HepG2 (cell line): ENCODE measurements around the gene PLSCR5. TPM values are rescaled to one million over a fixed set of nuclear protein-coding genes. Genes with fewer than 3 reads are reported as not detected.

Source experiments
- FOXA1 ChIP-seq, 2 experiments: fragments of 450-650 bp in 1 of 2; sonication (generic) in 1 of 2; formaldehyde crosslinking in 1 of 2; IDR thresholded peaks; 2 replicates each; pipeline versions ENCODE4 v1.4.0 to v1.6.1; 2016 to 2020; ENCODE audit warnings: missing genetic modification reagents in 1 of 2
- HNF4A ChIP-seq: sonication (generic); formaldehyde crosslinking; IDR thresholded peaks from 2 replicates; pipeline ENCODE4 v1.4.0; 2020; ENCODE audit warnings: missing genetic modification reagents
- MIER2 ChIP-seq: IDR thresholded peaks from 2 replicates; pipeline ENCODE4 v1.6.1; 2016; ENCODE audit warnings: missing biosample characterization, missing genetic modification reagents
- POGZ ChIP-seq: sonication (generic); formaldehyde crosslinking; IDR thresholded peaks from 2 replicates; pipeline ENCODE4 v1.4.0; 2020; ENCODE audit warnings: mild to moderate bottlenecking, missing genetic modification reagents
- SIX1 ChIP-seq: sonication (generic); formaldehyde crosslinking; IDR thresholded peaks from 2 replicates; pipeline ENCODE4 v1.4.0; 2020; ENCODE audit warnings: missing genetic modification reagents, borderline replicate concordance
- SOX13 ChIP-seq, 3 experiments: fragments of 450-650 bp in 1 of 3; sonication (generic) in 1 of 3; formaldehyde crosslinking in 1 of 3; IDR thresholded peaks in 2 of 3; conservative IDR thresholded peaks in 1 of 3; 2 replicates each; pipeline versions ENCODE4 v1.5.0 to v1.6.1; 2016 to 2020; ENCODE audit warnings: antibody characterized with exemption in 1 of 3, mild to moderate bottlenecking in 1 of 3, missing compliant biosample characterization in 1 of 3, missing genetic modification reagents in 1 of 3, moderate library complexity in 1 of 3
- TSC22D2 ChIP-seq: sonication (generic); formaldehyde crosslinking; IDR thresholded peaks from 2 replicates; pipeline ENCODE4 v1.5.1; 2020; ENCODE audit warnings: missing genetic modification reagents, mild to moderate bottlenecking, borderline replicate concordance
- ZMAT3 ChIP-seq: sonication (generic); formaldehyde crosslinking; conservative IDR thresholded peaks from 2 replicates; pipeline ENCODE4 v1.7.0; 2021; ENCODE audit warnings: missing genetic modification reagents
- ZMYM4 ChIP-seq: sonication (generic); formaldehyde crosslinking; IDR thresholded peaks from 2 replicates; pipeline ENCODE4 v1.8.1; 2023; ENCODE audit warnings: mild to moderate bottlenecking, missing genetic modification reagents
- ZNF10 ChIP-seq: sonication (generic); formaldehyde crosslinking; IDR thresholded peaks from 2 replicates; pipeline ENCODE4 v1.4.0; 2020; ENCODE audit warnings: mild to moderate bottlenecking, low read depth, missing genetic modification reagents, borderline replicate concordance
- ZNF296 ChIP-seq: sonication (generic); formaldehyde crosslinking; conservative IDR thresholded peaks from 2 replicates; pipeline ENCODE4 v1.5.0; 2020; ENCODE audit warnings: mild to moderate bottlenecking, missing genetic modification reagents
- ZNF644 ChIP-seq: IDR thresholded peaks from 2 replicates; pipeline ENCODE4 v1.6.1; 2016; ENCODE audit warnings: low read depth
- ZNF839 ChIP-seq: sonication (generic); formaldehyde crosslinking; IDR thresholded peaks from 2 replicates; pipeline ENCODE4 v1.4.0; 2020; ENCODE audit warnings: missing genetic modification reagents, mild to moderate bottlenecking, borderline replicate concordance
- ZSCAN31 ChIP-seq: sonication (generic); formaldehyde crosslinking; IDR thresholded peaks from 2 replicates; pipeline ENCODE4 v1.5.0; 2020; ENCODE audit warnings: low read depth, mild to moderate bottlenecking, missing genetic modification reagents
- polyA plus RNA-seq, 8 experiments: library from polyadenylated mRNA; depleted of rRNA in 3 of 8; stranded (reverse) in 7 of 8; unstranded in 1 of 8; fragments of >200 nt; fragmentation: Illumina TruSeq in 4 of 8; extraction: Trizol in 4 of 8; gene quantifications; 2 replicates each; pipeline versions ENCODE4 v1.2.1 to v1.2.3, GENCODE V29; 2011 to 2016; ENCODE audit warnings: low read depth in 4 of 8, missing spikeins in 1 of 8, mixed read lengths in 1 of 8; ENCODE audit not compliant: insufficient read depth in 1 of 8
- total RNA-seq, 5 experiments: library from RNA; depleted of rRNA; stranded (reverse); fragments of >200 nt; fragmentation: Illumina TruSeq; extraction: Trizol; gene quantifications; 2 replicates each; pipeline ENCODE4 v1.2.3, GENCODE V29; 2016; ENCODE audit warnings: low read depth in 1 of 5
- TF ChIP-seq, protein P1 (sequence below): IDR thresholded peaks from 2 replicates; pipeline ENCODE4 v1.4.0; 2020; ENCODE audit warnings: mild to moderate bottlenecking, missing genetic modification reagents
- TF ChIP-seq, protein P2 (sequence below): sonication (generic); formaldehyde crosslinking; IDR thresholded peaks from 2 replicates; pipeline ENCODE4 v1.8.0; 2022; ENCODE audit warnings: mild to moderate bottlenecking, missing genetic modification reagents, borderline replicate concordance
- TF ChIP-seq, protein P3 (sequence below): sonication (generic); formaldehyde crosslinking; conservative IDR thresholded peaks from 2 replicates; pipeline ENCODE4 v1.8.0; 2022; ENCODE audit warnings: missing genetic modification reagents
- TF ChIP-seq, protein P4 (sequence below): sonication (generic); formaldehyde crosslinking; IDR thresholded peaks from 2 replicates; pipeline ENCODE4 v1.5.1; 2020; ENCODE audit warnings: mild to moderate bottlenecking, missing genetic modification reagents, borderline replicate concordance
- TF ChIP-seq, protein P5 (sequence below): sonication (generic); formaldehyde crosslinking; IDR thresholded peaks from 2 replicates; pipeline ENCODE4 v1.4.0; 2020; ENCODE audit warnings: missing genetic modification reagents

PLSCR5 gene
- total and polyA plus RNA-seq, 2 of the 13 experiments (the other 11 are each of a cell fraction or from before 2014, with no cell fraction given) = 0.50 TPM; not detected in 1

DNA sequence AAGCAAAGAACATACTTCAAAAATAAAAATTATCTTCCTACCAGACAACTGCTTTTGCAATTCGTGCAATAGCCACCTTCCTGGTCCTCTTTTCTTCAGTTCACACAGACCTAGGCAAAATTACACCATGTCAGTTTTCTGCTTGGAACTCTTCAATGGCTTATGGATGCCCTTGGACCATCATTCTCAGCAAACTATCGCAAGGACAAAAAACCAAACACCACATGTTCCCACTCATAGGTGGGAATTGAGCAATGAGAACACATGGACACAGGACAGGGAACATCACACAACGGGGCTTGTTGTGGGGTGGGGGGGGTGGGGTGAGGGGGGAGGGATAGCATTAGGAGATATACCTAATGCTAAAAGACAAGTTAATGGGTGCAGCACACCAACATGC lies 29.2 kb upstream of the PLSCR5 start (continued):
- no peak for TF ChIP-seq ZSCAN31 (CRISPR knock-in tag)
- TF ChIP-seq, protein P1, sequence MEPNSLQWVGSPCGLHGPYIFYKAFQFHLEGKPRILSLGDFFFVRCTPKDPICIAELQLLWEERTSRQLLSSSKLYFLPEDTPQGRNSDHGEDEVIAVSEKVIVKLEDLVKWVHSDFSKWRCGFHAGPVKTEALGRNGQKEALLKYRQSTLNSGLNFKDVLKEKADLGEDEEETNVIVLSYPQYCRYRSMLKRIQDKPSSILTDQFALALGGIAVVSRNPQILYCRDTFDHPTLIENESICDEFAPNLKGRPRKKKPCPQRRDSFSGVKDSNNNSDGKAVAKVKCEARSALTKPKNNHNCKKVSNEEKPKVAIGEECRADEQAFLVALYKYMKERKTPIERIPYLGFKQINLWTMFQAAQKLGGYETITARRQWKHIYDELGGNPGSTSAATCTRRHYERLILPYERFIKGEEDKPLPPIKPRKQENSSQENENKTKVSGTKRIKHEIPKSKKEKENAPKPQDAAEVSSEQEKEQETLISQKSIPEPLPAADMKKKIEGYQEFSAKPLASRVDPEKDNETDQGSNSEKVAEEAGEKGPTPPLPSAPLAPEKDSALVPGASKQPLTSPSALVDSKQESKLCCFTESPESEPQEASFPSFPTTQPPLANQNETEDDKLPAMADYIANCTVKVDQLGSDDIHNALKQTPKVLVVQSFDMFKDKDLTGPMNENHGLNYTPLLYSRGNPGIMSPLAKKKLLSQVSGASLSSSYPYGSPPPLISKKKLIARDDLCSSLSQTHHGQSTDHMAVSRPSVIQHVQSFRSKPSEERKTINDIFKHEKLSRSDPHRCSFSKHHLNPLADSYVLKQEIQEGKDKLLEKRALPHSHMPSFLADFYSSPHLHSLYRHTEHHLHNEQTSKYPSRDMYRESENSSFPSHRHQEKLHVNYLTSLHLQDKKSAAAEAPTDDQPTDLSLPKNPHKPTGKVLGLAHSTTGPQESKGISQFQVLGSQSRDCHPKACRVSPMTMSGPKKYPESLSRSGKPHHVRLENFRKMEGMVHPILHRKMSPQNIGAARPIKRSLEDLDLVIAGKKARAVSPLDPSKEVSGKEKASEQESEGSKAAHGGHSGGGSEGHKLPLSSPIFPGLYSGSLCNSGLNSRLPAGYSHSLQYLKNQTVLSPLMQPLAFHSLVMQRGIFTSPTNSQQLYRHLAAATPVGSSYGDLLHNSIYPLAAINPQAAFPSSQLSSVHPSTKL = 0 out of 2 replicates have a peak, but pooled peaks have one; percentile 20
- TF ChIP-seq SIX1 = no peak
- TF ChIP-seq ZNF644 = peak; percentile 88
- no peak for TF ChIP-seq MIER2 (CRISPR knock-in tag)
- TF ChIP-seq, protein P2, sequence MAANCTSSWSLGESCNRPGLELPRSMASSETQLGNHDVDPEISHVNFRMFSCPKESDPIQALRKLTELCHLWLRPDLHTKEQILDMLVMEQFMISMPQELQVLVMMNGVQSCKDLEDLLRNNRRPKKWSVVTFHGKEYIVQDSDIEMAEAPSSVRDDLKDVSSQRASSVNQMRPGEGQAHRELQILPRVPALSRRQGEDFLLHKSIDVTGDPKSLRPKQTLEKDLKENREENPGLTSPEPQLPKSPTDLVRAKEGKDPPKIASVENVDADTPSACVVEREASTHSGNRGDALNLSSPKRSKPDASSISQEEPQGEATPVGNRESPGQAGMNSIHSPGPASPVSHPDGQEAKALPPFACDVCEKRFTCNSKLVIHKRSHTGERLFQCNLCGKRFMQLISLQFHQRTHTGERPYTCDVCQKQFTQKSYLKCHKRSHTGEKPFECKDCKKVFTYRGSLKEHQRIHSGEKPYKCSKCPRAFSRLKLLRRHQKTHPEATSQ (CRISPR knock-in tag) = no peak
- TF ChIP-seq ZMYM4 (CRISPR knock-in tag) = peak; percentile 48; the same call in 1 of the 2 replicates
- no peak for TF ChIP-seq FOXA1 (IDR thresholded peaks at IDR 0.05)
- no peak for TF ChIP-seq FOXA1 (CRISPR knock-in tag; IDR thresholded peaks at IDR 0.05)
- TF ChIP-seq, protein P3, sequence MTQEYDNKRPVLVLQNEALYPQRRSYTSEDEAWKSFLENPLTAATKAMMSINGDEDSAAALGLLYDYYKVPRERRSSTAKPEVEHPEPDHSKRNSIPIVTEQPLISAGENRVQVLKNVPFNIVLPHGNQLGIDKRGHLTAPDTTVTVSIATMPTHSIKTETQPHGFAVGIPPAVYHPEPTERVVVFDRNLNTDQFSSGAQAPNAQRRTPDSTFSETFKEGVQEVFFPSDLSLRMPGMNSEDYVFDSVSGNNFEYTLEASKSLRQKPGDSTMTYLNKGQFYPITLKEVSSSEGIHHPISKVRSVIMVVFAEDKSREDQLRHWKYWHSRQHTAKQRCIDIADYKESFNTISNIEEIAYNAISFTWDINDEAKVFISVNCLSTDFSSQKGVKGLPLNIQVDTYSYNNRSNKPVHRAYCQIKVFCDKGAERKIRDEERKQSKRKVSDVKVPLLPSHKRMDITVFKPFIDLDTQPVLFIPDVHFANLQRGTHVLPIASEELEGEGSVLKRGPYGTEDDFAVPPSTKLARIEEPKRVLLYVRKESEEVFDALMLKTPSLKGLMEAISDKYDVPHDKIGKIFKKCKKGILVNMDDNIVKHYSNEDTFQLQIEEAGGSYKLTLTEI (CRISPR knock-in tag) = no peak
- TF ChIP-seq SOX13 (IDR thresholded peaks at IDR 0.05) = no peak
- TF ChIP-seq SOX13 (CRISPR knock-in tag; conservative IDR thresholded peaks at IDR 0.05 in 1 of 2, IDR thresholded peaks at IDR 0.05 in 1 of 2) = 0 out of 4 replicates have a peak, but pooled peaks of 1 of the 2 experiments have one; percentile 37
- TF ChIP-seq, protein P4, sequence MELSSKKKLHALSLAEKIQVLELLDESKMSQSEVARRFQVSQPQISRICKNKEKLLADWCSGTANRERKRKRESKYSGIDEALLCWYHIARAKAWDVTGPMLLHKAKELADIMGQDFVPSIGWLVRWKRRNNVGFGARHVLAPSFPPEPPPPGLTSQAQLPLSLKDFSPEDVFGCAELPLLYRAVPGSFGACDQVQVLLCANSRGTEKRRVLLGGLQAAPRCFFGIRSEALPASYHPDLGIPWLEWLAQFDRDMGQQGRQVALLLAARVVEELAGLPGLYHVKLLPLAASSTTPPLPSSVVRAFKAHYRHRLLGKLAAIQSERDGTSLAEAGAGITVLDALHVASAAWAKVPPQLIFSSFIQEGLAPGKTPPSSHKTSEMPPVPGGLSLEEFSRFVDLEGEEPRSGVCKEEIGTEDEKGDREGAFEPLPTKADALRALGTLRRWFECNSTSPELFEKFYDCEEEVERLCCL (CRISPR knock-in tag) = no peak
- no peak for TF ChIP-seq ZNF839 (CRISPR knock-in tag)
- TF ChIP-seq TSC22D2 (CRISPR knock-in tag) = no peak
- no peak for TF ChIP-seq ZNF10 (CRISPR knock-in tag)
- TF ChIP-seq ZNF296 (CRISPR knock-in tag) = no peak
- no peak for TF ChIP-seq ZMAT3 (CRISPR knock-in tag)
- TF ChIP-seq, protein P5, sequence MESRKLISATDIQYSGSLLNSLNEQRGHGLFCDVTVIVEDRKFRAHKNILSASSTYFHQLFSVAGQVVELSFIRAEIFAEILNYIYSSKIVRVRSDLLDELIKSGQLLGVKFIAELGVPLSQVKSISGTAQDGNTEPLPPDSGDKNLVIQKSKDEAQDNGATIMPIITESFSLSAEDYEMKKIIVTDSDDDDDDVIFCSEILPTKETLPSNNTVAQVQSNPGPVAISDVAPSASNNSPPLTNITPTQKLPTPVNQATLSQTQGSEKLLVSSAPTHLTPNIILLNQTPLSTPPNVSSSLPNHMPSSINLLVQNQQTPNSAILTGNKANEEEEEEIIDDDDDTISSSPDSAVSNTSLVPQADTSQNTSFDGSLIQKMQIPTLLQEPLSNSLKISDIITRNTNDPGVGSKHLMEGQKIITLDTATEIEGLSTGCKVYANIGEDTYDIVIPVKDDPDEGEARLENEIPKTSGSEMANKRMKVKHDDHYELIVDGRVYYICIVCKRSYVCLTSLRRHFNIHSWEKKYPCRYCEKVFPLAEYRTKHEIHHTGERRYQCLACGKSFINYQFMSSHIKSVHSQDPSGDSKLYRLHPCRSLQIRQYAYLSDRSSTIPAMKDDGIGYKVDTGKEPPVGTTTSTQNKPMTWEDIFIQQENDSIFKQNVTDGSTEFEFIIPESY (CRISPR knock-in tag) = peak; percentile 91
- TF ChIP-seq POGZ (CRISPR knock-in tag) = peak; percentile 51; the same call in 1 of the 2 replicates
- 0 out of 2 replicates have a peak, but pooled peaks have one; percentile 14 for TF ChIP-seq HNF4A
